Neural crest cell (in vitro differentiated cells): ENCODE results near the gene PPP2R3B. TPM values are rescaled to one million over a fixed set of nuclear protein-coding genes. Genes with fewer than 3 reads are reported as not detected.

ENCODE experiments used
- DNase-seq: peaks from one replicate; pipeline ENCODE4 v3.0.0; 2021; ENCODE audit warnings: low read depth, mixed read lengths, low spot score
- H3K27ac Mint-ChIP-seq: one replicate; pipeline ENCODE4 v1.8.0; 2021; ENCODE audit warnings: mild to moderate bottlenecking, mixed read lengths; ENCODE audit not compliant: unreplicated experiment
- H3K27me3 Mint-ChIP-seq: 2 replicates; pipeline ENCODE4 v1.8.0; 2021; ENCODE audit warnings: low read depth, mild to moderate bottlenecking, mixed read lengths
- H3K36me3 Mint-ChIP-seq: 2 replicates; pipeline ENCODE4 v1.8.0; 2021; ENCODE audit warnings: low read depth, mild to moderate bottlenecking, mixed read lengths
- H3K4me1 Mint-ChIP-seq: 2 replicates; pipeline ENCODE4 v1.8.0; 2021; ENCODE audit warnings: mixed read lengths
- H3K4me3 Mint-ChIP-seq: one replicate; pipeline ENCODE4 v1.8.0; 2021; ENCODE audit warnings: mild to moderate bottlenecking, mixed read lengths
- H3K9me3 Mint-ChIP-seq: 2 replicates; pipeline ENCODE4 v1.8.0; 2021; ENCODE audit warnings: mixed read lengths
- CTCF ChIP-seq: fragments of 200-600 bp; sonication (generic); conservative IDR thresholded peaks from 2 replicates; pipeline ENCODE4 v1.5.0; 2021; ENCODE audit warnings: antibody characterized with exemption, mild to moderate bottlenecking
- total RNA-seq: library from RNA; stranded (reverse); gene quantifications from 2 replicates; pipeline ENCODE4 v1.2.1, GENCODE V29; 2021

The PPP2R3B gene
- total RNA-seq, 1 donor from 2014 or later = 96.5 TPM

DNA sequence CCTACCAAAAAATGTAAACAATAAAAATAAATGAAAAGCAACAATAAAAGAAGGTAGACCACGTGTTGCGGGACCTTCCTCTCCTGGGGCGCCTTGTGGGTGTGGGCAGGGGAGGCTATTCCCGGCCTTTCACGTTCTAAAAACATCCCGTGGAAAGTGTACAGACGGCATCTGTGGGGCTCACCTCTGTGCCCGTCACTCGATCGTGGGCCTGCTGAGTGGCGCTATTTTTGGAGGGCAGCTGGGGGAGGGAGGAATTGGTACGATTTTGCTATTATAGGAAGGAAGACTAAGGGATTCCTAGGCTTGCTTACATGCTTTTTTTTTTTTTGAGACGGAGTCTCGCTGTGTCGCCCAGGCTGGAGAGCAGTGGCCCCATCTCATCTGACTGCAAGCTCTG lies 13.6 kb upstream of the PPP2R3B start:
- no peak for TF ChIP-seq CTCF
- no peak overlapping the region for H3K27ac Mint-ChIP-seq
- no peak for DNase-seq
- no peaks in the 10 kb centered on the region for H3K9me3 Mint-ChIP-seq
- peaks cover 31% of the 10 kb centered on the region for H3K4me1 Mint-ChIP-seq
- H3K27me3 Mint-ChIP-seq = no peaks in the 10 kb centered on the region
- peak overlapping the region; percentile 19 for H3K4me3 Mint-ChIP-seq
- peaks cover 2% of the 10 kb centered on the region for H3K36me3 Mint-ChIP-seq

GRCh38 chrX:397575-397974 lies 10.9 kb upstream of the PPP2R3B start:
- Mint-ChIP-seq H3K9me3 (no peaks in the 10 kb centered on the region), H3K36me3 (peaks cover 2% of the 10 kb centered on the region), H3K4me1 (peaks cover 23% of the 10 kb centered on the region), H3K27ac (peak overlapping the region; percentile 81), H3K4me3 (peak overlapping the region; percentile 78), H3K27me3 (no peaks in the 10 kb centered on the region)
- no peak for TF ChIP-seq CTCF
- peak; percentile 47 for DNase-seq

DNA sequence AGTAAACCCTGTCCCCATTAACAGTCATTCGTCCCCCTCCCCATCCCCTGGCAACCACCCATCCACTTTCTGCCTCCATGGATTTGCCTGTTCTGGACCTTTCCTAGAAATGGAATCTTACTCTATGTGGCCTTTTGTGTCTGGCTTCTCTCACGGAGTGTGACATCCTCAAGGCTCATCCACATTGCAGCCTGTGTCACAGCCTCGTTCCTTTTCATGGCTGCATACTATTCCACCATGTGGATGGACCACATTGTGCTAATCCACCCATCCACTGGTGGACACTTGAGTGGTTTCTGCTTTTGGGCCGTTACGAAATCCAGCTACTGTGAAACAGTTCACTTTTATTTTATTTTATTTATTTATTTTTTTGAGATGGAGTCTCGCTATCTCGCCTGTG lies 8.1 kb upstream of the PPP2R3B start:
- Mint-ChIP-seq H3K9me3 (no peaks in the 10 kb centered on the region), H3K4me1 (peaks cover 28% of the 10 kb centered on the region), H3K4me3 (no peak overlapping the region), H3K27ac (no peak overlapping the region), H3K36me3 (peaks cover 2% of the 10 kb centered on the region), H3K27me3 (no peaks in the 10 kb centered on the region)
- no peak for DNase-seq
- no peak for TF ChIP-seq CTCF

GRCh38 chrX:392575-392846 lies 5.8 kb upstream of the PPP2R3B start:
- TF ChIP-seq CTCF = no peak
- H3K27me3 Mint-ChIP-seq = no peaks in the 10 kb centered on the region
- DNase-seq = no peak

DNA sequence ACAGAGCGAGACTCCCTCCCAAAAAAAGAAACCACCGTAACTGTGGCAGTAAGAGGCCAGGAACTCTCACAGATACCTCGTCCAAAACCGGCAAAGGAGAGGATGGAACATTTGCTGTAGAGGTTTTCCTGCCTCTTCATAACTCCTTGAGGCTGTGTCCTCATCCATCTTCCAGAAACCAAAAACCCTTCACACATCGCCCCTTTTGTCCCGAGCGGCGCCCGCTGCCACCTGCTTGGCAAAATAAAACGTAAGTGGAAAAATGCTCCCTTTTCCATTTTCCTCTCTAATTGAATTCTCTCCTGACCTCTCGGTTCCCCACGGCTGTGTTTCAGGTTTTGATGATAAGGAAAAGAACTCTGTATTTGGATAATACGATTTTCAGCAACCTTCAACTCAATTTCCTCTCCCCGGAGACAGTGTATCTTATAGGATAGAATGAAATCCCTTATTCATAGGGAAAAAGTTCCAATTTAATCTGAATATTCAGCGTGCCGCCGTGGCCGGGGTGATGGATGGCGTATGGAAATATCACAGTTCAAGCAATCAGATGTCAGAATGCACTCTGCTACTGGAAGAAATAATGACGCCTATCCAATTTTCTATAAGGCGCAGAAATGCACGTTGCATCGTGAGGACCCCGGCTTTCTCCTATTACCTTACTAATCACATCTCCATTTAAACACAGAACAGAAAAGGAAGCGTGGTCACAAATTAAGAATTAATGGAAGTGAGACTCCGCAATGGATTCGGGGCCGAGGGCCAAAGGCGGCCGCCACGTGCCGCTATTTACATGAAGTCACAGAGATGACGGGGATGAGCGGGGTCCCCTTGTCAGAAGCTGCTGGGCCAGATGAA lies 5.2 kb upstream of the PPP2R3B start:
- Mint-ChIP-seq H3K27me3 (peaks cover 2% of the 10 kb centered on the region), H3K27ac (no peak overlapping the region), H3K36me3 (no peaks in the 10 kb centered on the region), H3K9me3 (no peaks in the 10 kb centered on the region), H3K4me3 (peak overlapping the region; percentile 54), H3K4me1 (peaks cover 38% of the 10 kb centered on the region)
- TF ChIP-seq CTCF = no peak
- DNase-seq = no peak

More at GRCh38 chrX:392575-392846, 5.8 kb upstream of the PPP2R3B start:
- peaks cover under 1% of the 10 kb centered on the region for H3K36me3 Mint-ChIP-seq
- peaks cover 33% of the 10 kb centered on the region for H3K4me1 Mint-ChIP-seq
- H3K4me3 Mint-ChIP-seq = no peak overlapping the region
- no peaks in the 10 kb centered on the region for H3K9me3 Mint-ChIP-seq
- no peak overlapping the region for H3K27ac Mint-ChIP-seq
